GM18868 (cell line): ENCODE results near the gene CYSRT1.
A peak's percentile ranks its signal among the peaks of the same experiment; 100 is the strongest.

ENCODE experiments used
- ATAC-seq: cut with Tn5 transposase; IDR thresholded peaks from one replicate; pipeline ENCODE4 v1.9.1; 2021; ENCODE audit warnings: mild to moderate bottlenecking, moderate library complexity; ENCODE audit not compliant: unreplicated experiment

The CYSRT1 gene

DNA sequence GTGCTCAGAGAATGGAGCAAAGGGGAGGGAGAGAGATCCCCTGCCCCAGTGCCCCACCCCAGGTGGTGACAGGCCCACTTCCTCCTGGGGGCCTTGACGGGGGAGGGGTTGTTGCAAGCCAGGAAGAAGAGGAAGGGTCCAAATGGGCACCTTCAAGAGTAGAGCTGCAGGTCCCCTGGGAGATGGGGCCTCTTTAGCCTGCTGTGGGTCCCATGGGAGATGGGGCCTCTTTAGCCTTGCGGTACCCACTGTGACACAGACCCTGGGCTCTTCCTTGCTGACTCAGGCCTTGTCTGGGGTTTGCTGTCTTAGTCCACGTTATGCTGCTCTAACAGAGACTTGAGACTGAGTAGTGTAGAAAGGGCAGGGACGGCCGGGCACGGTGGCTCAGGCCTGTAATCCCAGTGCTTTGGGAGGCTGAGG, 43.0 kb downstream of the CYSRT1 start:
- ATAC-seq, result peak; percentile 53

DNA sequence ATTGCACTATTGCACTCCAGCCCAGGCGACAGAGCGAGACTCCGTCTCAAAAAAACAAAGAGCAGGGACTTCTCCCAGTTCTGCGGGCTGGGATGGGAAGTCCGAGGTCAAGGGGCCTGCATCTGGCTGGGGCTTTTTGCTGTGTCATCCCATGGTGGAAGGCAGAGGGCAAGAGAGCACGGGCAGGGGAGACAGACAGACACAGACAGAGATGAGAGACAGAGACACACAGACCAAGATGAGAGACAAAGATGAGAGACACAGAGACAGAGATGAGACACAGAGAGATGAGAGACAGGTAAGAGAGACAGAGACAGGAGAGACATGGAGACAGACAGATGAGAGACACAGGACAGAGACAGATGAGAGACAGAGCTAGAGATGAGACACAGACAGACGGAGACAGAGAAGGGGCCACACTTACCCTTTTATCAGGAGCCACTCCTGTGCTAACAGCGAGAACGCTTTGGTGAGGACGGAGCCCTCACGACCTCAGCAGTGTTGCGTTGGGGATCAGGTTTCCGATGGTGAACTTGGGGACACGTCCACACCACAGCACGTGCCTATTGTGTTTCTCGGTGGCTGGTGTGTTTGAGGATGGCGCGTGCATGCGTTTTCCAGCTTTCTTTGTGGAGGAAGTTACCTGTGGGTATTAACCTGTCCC, 43.7 kb downstream of the CYSRT1 start:
- no peak for ATAC-seq

GRCh38 chr9:137269231-137269772, 44.3 kb downstream of the CYSRT1 start:
- no peak for ATAC-seq

GRCh38 chr9:137270929-137271695, 46.1 kb downstream of the CYSRT1 start:
- no peak for ATAC-seq

GRCh38 chr9:137271696-137272076, 46.7 kb downstream of the CYSRT1 start:
- no peak for ATAC-seq

- ATAC-seq, result no peak
Measured at GRCh38 chr9:137272241-137273094, 47.5 kb downstream of the CYSRT1 start.

DNA sequence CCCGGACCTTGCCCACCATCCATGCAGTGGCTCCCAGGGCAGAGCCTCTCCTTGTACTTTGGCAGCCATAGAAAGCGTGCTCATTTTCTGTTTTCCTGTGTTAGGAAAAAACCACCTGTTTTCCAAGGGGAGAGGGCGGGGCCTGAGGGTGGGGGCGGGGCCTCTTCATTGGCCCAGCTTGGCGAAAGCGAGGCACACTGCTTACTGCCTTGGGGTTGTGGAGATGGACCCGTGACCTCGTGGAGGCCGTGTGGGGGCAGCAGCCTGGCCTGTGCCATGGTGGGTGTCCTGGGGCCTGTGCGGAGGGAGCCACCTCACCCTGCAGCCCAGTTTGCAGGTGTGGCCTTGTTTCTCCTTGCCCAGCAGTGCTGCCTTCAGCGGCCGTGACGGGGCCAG, 48.1 kb downstream of the CYSRT1 start:
- ATAC-seq, result no peak

- no peak for ATAC-seq
Measured at GRCh38 chr9:137273611-137274320, 48.8 kb downstream of the CYSRT1 start.

DNA sequence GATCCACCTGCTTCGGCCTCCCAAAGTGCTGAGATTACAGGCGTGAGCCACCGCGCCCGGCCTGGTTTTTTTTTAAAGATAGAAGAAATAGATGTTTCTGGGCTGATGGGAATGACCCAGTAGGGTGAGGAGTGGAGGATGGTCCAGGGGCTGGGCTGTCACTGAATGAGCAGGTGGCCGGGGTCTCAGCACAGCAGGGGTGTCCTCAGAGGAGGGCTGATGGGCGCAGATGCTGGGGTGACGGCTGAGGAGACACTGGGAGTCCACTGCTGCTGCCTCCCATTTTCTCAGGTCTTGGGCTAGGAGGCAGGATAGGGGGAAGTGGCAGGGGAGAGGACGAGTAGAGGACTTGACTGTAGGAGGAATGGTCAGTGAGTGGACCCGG, 50.2 kb downstream of the CYSRT1 start:
- ATAC-seq, result no peak
